GM10248 (cell line): ENCODE results near the gene EFCAB9.

Experiments
- CTCF ChIA-PET: fragments of 300-600 bp; sonication (Branson Sonifier 250); formaldehyde crosslinking; extraction: SDS; loops from one replicate; lab custom pipeline; 2021; ENCODE audit warnings: antibody characterized with exemption; lab: Yijun Ruan, JAX
- POLR2A ChIA-PET: fragments of 350-650 bp; sonication (Branson Sonifier 250); formaldehyde crosslinking; extraction: SDS; loops from one replicate; lab custom pipeline; 2020; ENCODE audit warnings: antibody characterized with exemption; lab: Yijun Ruan, JAX
- DNase-seq: peaks from one replicate; pipeline ENCODE4 v3.0.0; 2012; ENCODE audit errors: extremely low spot score
- TF ChIP-seq, protein P1 (sequence below): IDR thresholded peaks from 2 replicates; pipeline ENCODE4 v1.5.1; 2012; ENCODE audit warnings: mild to moderate bottlenecking, low read depth; ENCODE audit errors: extremely low read depth, missing control alignments, control extremely low read depth

The EFCAB9 gene

DNA sequence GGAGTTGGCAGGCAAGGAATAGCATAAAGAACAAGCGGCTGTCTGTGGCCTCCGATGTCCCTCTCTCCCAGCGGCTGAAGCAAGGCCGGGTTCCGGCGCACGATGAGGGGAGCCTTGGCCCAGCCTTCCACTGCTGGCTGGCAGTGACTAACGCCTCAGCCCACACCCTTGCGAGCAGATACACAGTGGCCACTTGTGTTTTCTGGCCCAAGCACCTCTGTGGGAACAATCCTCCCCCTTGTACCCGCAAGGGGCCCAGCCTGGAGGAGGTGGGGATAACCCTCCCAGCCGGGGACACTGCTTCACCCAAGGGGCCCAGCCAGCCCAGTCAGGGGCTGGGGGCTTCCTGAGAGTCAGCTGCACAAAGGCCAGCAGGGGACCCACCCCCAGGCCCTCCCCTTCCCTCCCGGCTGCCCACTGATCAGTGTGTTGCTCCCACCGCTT lies 29.2 kb upstream of the EFCAB9 start:
- ChIA-PET POLR2A (interaction anchor here (0.7 kb wide), 1 partner anchor 8 kb away, joined by 6 read pairs; no protein-coding TSS in a partner anchor), CTCF (interaction anchor here (0.7 to 6.4 kb wide), 4 partner anchors 9 to 54 kb away, joined by 3 to 33 read pairs (median 3); no protein-coding TSS in a partner anchor)
- TF ChIP-seq, protein P1, sequence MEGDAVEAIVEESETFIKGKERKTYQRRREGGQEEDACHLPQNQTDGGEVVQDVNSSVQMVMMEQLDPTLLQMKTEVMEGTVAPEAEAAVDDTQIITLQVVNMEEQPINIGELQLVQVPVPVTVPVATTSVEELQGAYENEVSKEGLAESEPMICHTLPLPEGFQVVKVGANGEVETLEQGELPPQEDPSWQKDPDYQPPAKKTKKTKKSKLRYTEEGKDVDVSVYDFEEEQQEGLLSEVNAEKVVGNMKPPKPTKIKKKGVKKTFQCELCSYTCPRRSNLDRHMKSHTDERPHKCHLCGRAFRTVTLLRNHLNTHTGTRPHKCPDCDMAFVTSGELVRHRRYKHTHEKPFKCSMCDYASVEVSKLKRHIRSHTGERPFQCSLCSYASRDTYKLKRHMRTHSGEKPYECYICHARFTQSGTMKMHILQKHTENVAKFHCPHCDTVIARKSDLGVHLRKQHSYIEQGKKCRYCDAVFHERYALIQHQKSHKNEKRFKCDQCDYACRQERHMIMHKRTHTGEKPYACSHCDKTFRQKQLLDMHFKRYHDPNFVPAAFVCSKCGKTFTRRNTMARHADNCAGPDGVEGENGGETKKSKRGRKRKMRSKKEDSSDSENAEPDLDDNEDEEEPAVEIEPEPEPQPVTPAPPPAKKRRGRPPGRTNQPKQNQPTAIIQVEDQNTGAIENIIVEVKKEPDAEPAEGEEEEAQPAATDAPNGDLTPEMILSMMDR: no peak
- DNase-seq: no peak

DNA sequence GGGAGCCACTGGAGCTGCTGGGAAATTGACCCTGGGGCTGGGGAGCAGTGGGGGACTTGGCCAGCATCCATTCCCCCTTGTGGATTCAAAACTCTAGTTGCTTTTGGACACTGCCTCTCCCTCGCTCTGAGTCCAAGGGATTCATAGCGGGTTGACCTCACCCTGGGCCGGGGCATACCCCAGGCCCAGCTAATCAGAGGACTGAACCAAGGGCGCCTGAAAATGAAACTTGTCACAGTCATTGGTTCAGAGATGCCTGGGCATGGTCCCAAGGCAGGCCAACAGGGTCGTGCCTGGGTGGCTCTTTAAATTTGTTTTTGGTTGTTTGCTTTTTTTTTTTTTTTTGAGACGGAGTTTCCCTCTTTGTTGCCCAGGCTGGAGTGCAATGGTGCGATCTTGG lies 28.5 kb upstream of the EFCAB9 start:
- ChIA-PET POLR2A (interaction anchor here (0.6 to 0.7 kb wide), 2 partner anchors 7 to 52 kb away, joined by 3 to 6 read pairs; no protein-coding TSS in a partner anchor), CTCF (interaction anchor here (0.8 to 6.4 kb wide), 3 partner anchors 9 to 54 kb away, joined by 3 to 33 read pairs (median 3); no protein-coding TSS in a partner anchor)
- no peak for DNase-seq
- TF ChIP-seq, protein P1: no peak

DNA sequence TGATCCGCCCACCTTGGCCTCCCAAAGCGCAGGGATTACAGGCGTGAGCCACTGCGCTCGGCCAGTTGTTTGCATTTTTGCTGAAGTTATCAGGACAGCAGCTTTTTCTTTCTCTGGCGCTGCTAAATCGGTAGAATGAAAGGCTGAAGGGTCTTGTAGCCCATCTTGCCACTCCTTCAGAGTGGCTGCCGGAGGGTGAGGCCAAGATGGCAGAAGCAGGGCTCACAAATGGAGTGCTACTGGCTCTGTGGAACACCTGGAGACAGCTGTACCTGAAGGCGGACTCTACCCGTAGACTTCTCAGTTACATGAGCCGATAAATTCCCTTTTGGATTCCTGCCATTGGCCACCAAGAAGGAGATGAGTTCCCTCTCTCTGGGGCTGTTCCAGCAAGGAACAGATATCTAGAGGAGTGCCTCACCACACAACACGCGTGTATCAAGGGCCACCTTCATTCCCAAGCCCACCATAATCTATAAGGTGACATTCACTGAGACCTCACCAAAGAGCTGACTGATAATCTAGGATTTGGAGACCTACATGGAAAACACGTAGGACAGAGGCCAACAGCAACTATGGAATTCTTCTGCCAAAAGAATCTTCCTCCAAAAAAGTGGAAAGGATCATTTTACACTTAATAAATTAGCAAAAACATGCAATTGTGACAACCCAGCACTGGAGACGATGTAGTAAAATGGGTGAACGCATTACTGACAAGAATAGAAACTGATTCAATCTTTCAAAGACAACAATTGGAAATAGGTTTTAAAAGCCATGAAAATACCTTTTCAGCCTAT lies 27.7 kb upstream of the EFCAB9 start:
- TF ChIP-seq, protein P1: no peak
- CTCF ChIA-PET: interaction anchor here (1.0 kb wide), 1 partner anchor 9 kb away, joined by 4 read pairs; no protein-coding TSS in a partner anchor
- no peak for DNase-seq
- POLR2A ChIA-PET: no interaction called here

DNA sequence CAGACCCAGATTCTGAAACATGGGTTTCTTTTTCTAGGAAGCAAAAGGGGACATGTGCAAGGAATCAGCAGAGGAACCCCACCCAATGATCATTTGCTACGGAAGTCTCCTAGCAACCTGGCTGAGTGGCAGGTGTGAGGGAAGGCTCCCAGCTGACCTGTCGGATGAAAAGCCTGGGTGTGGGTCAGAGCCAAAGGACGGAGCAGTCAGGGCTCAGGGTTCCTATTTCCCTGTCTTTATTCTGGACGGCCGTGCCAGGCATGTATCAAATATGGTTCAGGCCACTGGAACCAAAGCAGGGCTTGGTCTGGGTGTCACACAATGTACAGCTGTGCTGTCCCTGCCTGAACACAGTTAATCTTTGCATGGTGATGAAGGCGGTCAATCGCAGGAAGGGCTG lies 26.1 kb upstream of the EFCAB9 start:
- DNase-seq: no peak
- POLR2A ChIA-PET: no interaction called here
- TF ChIP-seq, protein P1: no peak
- CTCF ChIA-PET: interaction anchor here (1.8 kb wide), 1 partner anchor 18 kb away, joined by 4 read pairs; no protein-coding TSS in a partner anchor

DNA sequence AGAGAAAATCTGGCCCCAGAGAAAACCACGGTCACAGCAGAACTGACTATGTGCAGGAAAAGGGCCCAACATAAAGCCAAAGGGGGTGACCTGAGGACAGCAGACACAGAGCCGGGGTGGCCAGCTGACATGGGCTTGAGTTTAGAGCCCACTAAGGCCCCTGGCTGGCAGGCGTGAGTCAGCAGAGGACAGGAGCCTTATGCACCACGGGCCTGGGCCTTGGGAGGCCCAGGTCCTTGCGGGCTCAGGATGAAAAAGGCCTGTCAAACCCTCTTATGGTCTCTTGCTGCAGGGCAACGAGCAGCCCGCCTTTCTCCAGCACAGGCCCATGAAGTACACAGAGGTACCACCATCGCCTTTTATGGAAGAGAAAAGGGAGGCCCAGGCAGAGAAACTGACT lies 25.7 kb upstream of the EFCAB9 start:
- ChIA-PET POLR2A (no interaction called here), CTCF (interaction anchor here (1.2 to 1.8 kb wide), 3 partner anchors 8 to 62 kb away, joined by 3 to 4 read pairs (median 3); no protein-coding TSS in a partner anchor)
- TF ChIP-seq, protein P1: no peak
- no peak for DNase-seq

DNA sequence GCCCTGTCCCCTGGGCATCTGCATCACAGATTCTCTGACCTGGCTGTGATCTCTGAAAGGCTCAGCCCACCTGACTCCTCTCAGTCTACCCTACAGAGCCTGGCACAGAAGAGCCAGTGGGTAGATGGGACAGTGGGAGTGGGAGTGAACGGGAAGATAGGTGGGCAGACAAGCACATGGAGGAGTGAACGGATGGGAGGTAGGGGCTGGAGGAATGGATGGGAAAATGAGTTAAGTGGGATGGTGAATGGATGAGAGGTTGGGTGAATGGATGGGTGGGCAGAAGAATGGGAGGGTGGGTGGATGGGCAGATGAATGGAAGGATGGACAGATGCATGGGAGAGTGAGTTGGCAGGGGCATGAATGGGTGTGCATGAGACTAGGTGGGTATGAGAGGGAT lies 24.8 kb upstream of the EFCAB9 start:
- DNase-seq: no peak
- POLR2A ChIA-PET: no interaction called here
- CTCF ChIA-PET: interaction anchor here (1.2 to 1.5 kb wide), 2 partner anchors 9 to 63 kb away, joined by 3 read pairs; no protein-coding TSS in a partner anchor
- TF ChIP-seq, protein P1: no peak
